CD14-positive monocyte (primary cell): ENCODE measurements around the gene BMP7. TPM values are rescaled to one million over a fixed set of nuclear protein-coding genes. Genes with fewer than 3 reads are reported as not detected.
"Not testable (repeated sequence)": the region's sequence is repeated elsewhere in the genome, so short reads cannot be mapped to it uniquely, and the experiment has no call there.

ENCODE experiments used
- DNase-seq, 3 donors: peaks; one replicate each; pipeline ENCODE4 v3.0.0-alpha.2; 2011 to 2022
- H2AFZ ChIP-seq: 2 replicates; pipeline ENCODE4 v1.6.0; 2012; ENCODE audit warnings: mild to moderate bottlenecking, low read depth, low read length, inconsistent platforms; ENCODE audit not compliant: insufficient read depth, poor library complexity, severe bottlenecking
- H3K27ac ChIP-seq, 2 donors: 1 replicate in 1 of 2; 2 replicates in 1 of 2; pipeline ENCODE4 v1.5.1; 2012 to 2013; ENCODE audit warnings: low read length in 2 of 2, control low read depth in 1 of 2, inconsistent platforms in 1 of 2, low read depth in 1 of 2, mild to moderate bottlenecking in 1 of 2
- H3K27me3 ChIP-seq, 2 donors: one replicate each; pipeline versions ENCODE4 v1.6.0 to v1.6.1; 2011 to 2013; ENCODE audit warnings: low read length in 2 of 2; ENCODE audit not compliant: control insufficient read depth in 2 of 2, insufficient read depth in 2 of 2
- H3K36me3 ChIP-seq, 2 donors: replicated peaks in 1 of 2; 1 replicate in 1 of 2; 2 replicates in 1 of 2; pipeline versions ENCODE4 v1.5.1 to v1.6.1; 2012 to 2013; ENCODE audit warnings: low read length in 2 of 2, control low read depth in 1 of 2, inconsistent platforms in 1 of 2, mild to moderate bottlenecking in 1 of 2; ENCODE audit not compliant: insufficient read depth in 2 of 2, control insufficient read depth in 1 of 2
- H3K4me1 ChIP-seq, 2 donors: 1 replicate in 1 of 2; 2 replicates in 1 of 2; pipeline versions ENCODE4 v1.5.1 to v1.6.1; 2012 to 2013; ENCODE audit warnings: low read length in 2 of 2, control low read depth in 1 of 2, inconsistent platforms in 1 of 2, mild to moderate bottlenecking in 1 of 2, moderate library complexity in 1 of 2; ENCODE audit not compliant: insufficient read depth in 2 of 2, control insufficient read depth in 1 of 2
- H3K4me2 ChIP-seq: replicated peaks from 2 replicates; pipeline ENCODE3; 2012; ENCODE audit warnings: low read length, moderate library complexity, mild to moderate bottlenecking; ENCODE audit not compliant: poor library complexity, severe bottlenecking; ENCODE audit errors: extremely low read depth
- H3K4me3 ChIP-seq, 3 experiments: fragments of 200-600 bp in 1 of 3; sonication (generic) in 1 of 3; replicated peaks in 1 of 3; 1 replicate in 2 of 3; 2 replicates in 1 of 3; pipeline ENCODE4 v1.5.1; 2011 to 2013; ENCODE audit warnings: low read length in 3 of 3, mild to moderate bottlenecking in 3 of 3, control low read depth in 2 of 3, low read depth in 2 of 3, inconsistent platforms in 1 of 3, moderate library complexity in 1 of 3
- H3K79me2 ChIP-seq: 2 replicates; pipeline ENCODE4 v1.6.0; 2012; ENCODE audit warnings: mild to moderate bottlenecking, control low read depth, inconsistent platforms, low read length, moderate library complexity; ENCODE audit not compliant: insufficient read depth
- H3K9ac ChIP-seq: 2 replicates; pipeline ENCODE4 v1.6.0; 2017; ENCODE audit warnings: low read length, mild to moderate bottlenecking; ENCODE audit not compliant: insufficient read depth, poor library complexity, severe bottlenecking
- H3K9me3 ChIP-seq, 2 donors: replicated peaks in 1 of 2; 1 replicate in 1 of 2; 2 replicates in 1 of 2; pipeline versions ENCODE4 v1.5.1 to v1.6.1; 2012 to 2013; ENCODE audit warnings: low read length in 2 of 2, control low read depth in 1 of 2; ENCODE audit not compliant: control insufficient read depth in 1 of 2, insufficient read depth in 1 of 2
- H4K20me1 ChIP-seq: 2 replicates; pipeline ENCODE4 v1.6.0; 2012; ENCODE audit warnings: mild to moderate bottlenecking, low read length, control low read depth, moderate library complexity; ENCODE audit not compliant: insufficient read depth
- H3K27ac Mint-ChIP-seq, 7 donors: one replicate each; pipeline ENCODE4 v1.8.0; 2020; ENCODE audit warnings: mild to moderate bottlenecking in 7 of 7, mixed read lengths in 7 of 7, moderate library complexity in 6 of 7, inconsistent platforms in 2 of 7
- H3K27me3 Mint-ChIP-seq, 3 donors: one replicate each; pipeline ENCODE4 v1.8.0; 2021 to 2022; ENCODE audit warnings: low read depth in 3 of 3, mild to moderate bottlenecking in 3 of 3, mixed read lengths in 3 of 3, moderate library complexity in 3 of 3, inconsistent platforms in 1 of 3
- H3K36me3 Mint-ChIP-seq, 2 donors: one replicate each; pipeline ENCODE4 v1.8.0; 2020; ENCODE audit warnings: mixed read lengths in 2 of 2, inconsistent platforms in 1 of 2, mild to moderate bottlenecking in 1 of 2
- H3K4me1 Mint-ChIP-seq: one replicate; pipeline ENCODE4 v1.8.0; 2020; ENCODE audit warnings: mild to moderate bottlenecking, mixed read lengths
- H3K4me3 Mint-ChIP-seq, 2 donors: one replicate each; pipeline ENCODE4 v1.8.0; 2020; ENCODE audit warnings: mild to moderate bottlenecking in 2 of 2, mixed read lengths in 2 of 2, moderate library complexity in 1 of 2
- H3K9me3 Mint-ChIP-seq, 7 donors: one replicate each; pipeline ENCODE4 v1.8.0; 2020 to 2022; ENCODE audit warnings: mixed read lengths in 7 of 7, mild to moderate bottlenecking in 6 of 7, moderate library complexity in 6 of 7, inconsistent platforms in 2 of 7
- WGBS: methylation state at CpG from one replicate; pipeline ENCODE4 v1.1.5; 2013; ENCODE audit warnings: missing lambda C conversion rate; ENCODE audit not compliant: insufficient coverage; 5-methylcytosine and 5-hydroxymethylcytosine counted together
- intact Hi-C, 2 donors: fragments of 100-400 bp; cut with micrococcal nuclease; formaldehyde crosslinking; loops; one replicate each; pipeline versions ENCODE4 v1.15.0 to v1.15.1; 2023
- polyA plus RNA-seq, 3 donors: library from polyadenylated mRNA; depleted of rRNA in 1 of 3; unstranded in 2 of 3; stranded (reverse) in 1 of 3; fragments of 300-500 nt in 2 of 3; fragments of >200 nt in 1 of 3; fragmentation: Illumina TruSeq in 2 of 3; gene quantifications; 1 replicate in 2 of 3; 2 replicates in 1 of 3; pipeline ENCODE4 v1.2.3, GENCODE V29; 2012 to 2021
- TF ChIP-seq, protein P1 (sequence below): fragments of 200-600 bp; IDR thresholded peaks from one replicate; pipeline ENCODE4 v1.8.0; 2022; ENCODE audit warnings: antibody characterized with exemption, mild to moderate bottlenecking

Gene BMP7
- polyA plus RNA-seq, 3 donors: not detected

DNA sequence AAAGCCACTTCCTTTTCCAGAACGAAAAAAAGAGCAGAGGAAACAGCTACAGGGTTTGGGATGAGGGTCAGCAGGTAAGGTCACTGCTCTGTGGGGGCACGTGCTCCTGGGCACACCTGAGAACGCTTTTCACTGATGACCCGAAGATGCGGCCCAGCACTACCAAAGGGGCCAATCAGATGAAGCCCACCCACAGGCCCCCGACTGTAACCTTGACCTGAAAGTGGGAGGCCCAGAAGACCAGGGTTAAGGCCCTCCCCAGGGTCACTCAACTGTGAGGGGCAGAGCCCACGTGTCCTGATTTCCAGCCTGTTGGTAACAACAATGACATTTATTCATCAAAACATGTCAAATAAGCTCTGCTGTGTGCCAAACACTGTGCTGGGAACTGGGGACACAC lies 108.0 kb downstream of the BMP7 start:
- H4K20me1 ChIP-seq: no peaks in the 10 kb centered on the region
- no peaks in the 10 kb centered on the region for H3K9me3 ChIP-seq
- no peak overlapping the region for H2AFZ ChIP-seq
- DNase-seq: no peak
- TF ChIP-seq, protein P1, sequence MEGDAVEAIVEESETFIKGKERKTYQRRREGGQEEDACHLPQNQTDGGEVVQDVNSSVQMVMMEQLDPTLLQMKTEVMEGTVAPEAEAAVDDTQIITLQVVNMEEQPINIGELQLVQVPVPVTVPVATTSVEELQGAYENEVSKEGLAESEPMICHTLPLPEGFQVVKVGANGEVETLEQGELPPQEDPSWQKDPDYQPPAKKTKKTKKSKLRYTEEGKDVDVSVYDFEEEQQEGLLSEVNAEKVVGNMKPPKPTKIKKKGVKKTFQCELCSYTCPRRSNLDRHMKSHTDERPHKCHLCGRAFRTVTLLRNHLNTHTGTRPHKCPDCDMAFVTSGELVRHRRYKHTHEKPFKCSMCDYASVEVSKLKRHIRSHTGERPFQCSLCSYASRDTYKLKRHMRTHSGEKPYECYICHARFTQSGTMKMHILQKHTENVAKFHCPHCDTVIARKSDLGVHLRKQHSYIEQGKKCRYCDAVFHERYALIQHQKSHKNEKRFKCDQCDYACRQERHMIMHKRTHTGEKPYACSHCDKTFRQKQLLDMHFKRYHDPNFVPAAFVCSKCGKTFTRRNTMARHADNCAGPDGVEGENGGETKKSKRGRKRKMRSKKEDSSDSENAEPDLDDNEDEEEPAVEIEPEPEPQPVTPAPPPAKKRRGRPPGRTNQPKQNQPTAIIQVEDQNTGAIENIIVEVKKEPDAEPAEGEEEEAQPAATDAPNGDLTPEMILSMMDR: no peak
- H3K27me3 Mint-ChIP-seq: peaks cover 2 to 5% (median 4%) of the 10 kb centered on the region in 3 donors
- H3K4me3 Mint-ChIP-seq: peak overlapping the region in 1 of 2 donors; percentile 1
- no peak overlapping the region for H3K4me3 ChIP-seq
- no peaks in the 10 kb centered on the region for H3K4me1 Mint-ChIP-seq
- H3K27me3 ChIP-seq: no peaks in the 10 kb centered on the region
- no peak overlapping the region for H3K4me2 ChIP-seq
- peaks cover 0 to 2% (median 0%) of the 10 kb centered on the region in 7 donors for H3K9me3 Mint-ChIP-seq
- H3K79me2 ChIP-seq: no peaks in the 10 kb centered on the region
- no peak overlapping the region for H3K27ac Mint-ChIP-seq
- no peak overlapping the region for H3K9ac ChIP-seq
- intact Hi-C loops: no loop called here
- no peaks in the 10 kb centered on the region for H3K36me3 ChIP-seq
- WGBS: 76% methylated on average over 7 of the region's 7 CpGs
- no peaks in the 10 kb centered on the region for H3K36me3 Mint-ChIP-seq
- no peak overlapping the region for H3K27ac ChIP-seq
- no peaks in the 10 kb centered on the region for H3K4me1 ChIP-seq

GRCh38 chr20:57157787-57158186 lies 108.7 kb downstream of the BMP7 start:
- intact Hi-C loops, H3K36me3 ChIP-seq, H3K27ac Mint-ChIP-seq, H4K20me1 ChIP-seq, H3K9ac ChIP-seq, H3K27me3 Mint-ChIP-seq, DNase-seq, H3K4me1 Mint-ChIP-seq, H3K4me3 ChIP-seq, H2AFZ ChIP-seq, H3K27me3 ChIP-seq, H3K4me3 Mint-ChIP-seq, H3K79me2 ChIP-seq, H3K9me3 Mint-ChIP-seq, H3K27ac ChIP-seq, H3K36me3 Mint-ChIP-seq, H3K9me3 ChIP-seq, H3K4me1 ChIP-seq, H3K4me2 ChIP-seq: not testable (repeated sequence)
- 93% methylated on average over 5 of the region's 9 CpGs for whole genome bisulfite sequencing
